Activated T-cell treated with anti-CD3 and anti-CD28 coated beads, Interleukin-2, amount 50 U/mL, for 4 hours (primary cell): Measurements from ENCODE around the gene ACADM. TPM values are rescaled to one million over a fixed set of nuclear protein-coding genes. Genes with fewer than 3 reads are reported as not detected.
"Not testable (repeated sequence)": the region's sequence is repeated elsewhere in the genome, so short reads cannot be mapped to it uniquely, and the experiment has no call there.

Source experiments
- ATAC-seq, 2 donors: fragments of 200-7000 bp; cut with Tn5 transposase; one replicate each; pipeline ENCODE4 v1.10.0; 2021
- DNase-seq: peaks from one replicate; pipeline ENCODE4 v3.0.0-alpha.2; 2020
- H3K27me3 Mint-ChIP-seq: one replicate; pipeline ENCODE4 v1.8.0; 2021; ENCODE audit warnings: low read depth, mixed read lengths
- H3K36me3 Mint-ChIP-seq: one replicate; pipeline ENCODE4 v1.8.0; 2022; ENCODE audit warnings: mixed read lengths; ENCODE audit not compliant: insufficient read depth
- H3K4me1 Mint-ChIP-seq: one replicate; pipeline ENCODE4 v1.8.0; 2021; ENCODE audit warnings: low read depth, mixed read lengths
- H3K4me3 Mint-ChIP-seq: one replicate; pipeline ENCODE4 v1.8.0; 2021; ENCODE audit warnings: mild to moderate bottlenecking, moderate library complexity, mixed read lengths
- H3K9me3 Mint-ChIP-seq: one replicate; pipeline ENCODE4 v1.8.0; 2021; ENCODE audit warnings: mixed read lengths
- total RNA-seq, 3 donors: library from RNA; stranded (reverse); gene quantifications; one replicate each; pipeline ENCODE4 v1.2.1, GENCODE V29; 2021

Gene ACADM
- total RNA-seq, result 10 to 100 TPM; 29.3 to 38.7 (median 38.6) TPM

- H3K36me3 Mint-ChIP-seq, result no peaks in the 10 kb centered on the region
- peak within 1 kb of the TSS; percentile 99 for H3K4me3 Mint-ChIP-seq
- DNase-seq (peak; percentile 84), ATAC-seq (peak; percentile 93 to 96)
- H3K9me3 Mint-ChIP-seq, result no peaks in the 10 kb centered on the region
- no peaks in the 10 kb centered on the region for H3K27me3 Mint-ChIP-seq
- H3K4me1 Mint-ChIP-seq, result peaks cover 37% of the 10 kb centered on the region
Observed at GRCh38 chr1:75724472-75725022, at the start of gene ACADM. ACADM (plus strand) TSS chr1:75724709; CDS start chr1:75724788, 79 bp downstream.

GRCh38 chr1:75677443-75677842, 47.1 kb upstream of the ACADM start:
- Mint-ChIP-seq H3K4me3 (no peak overlapping the region), H3K4me1 (no peaks in the 10 kb centered on the region), H3K27me3 (peaks cover 8% of the 10 kb centered on the region), H3K36me3 (no peaks in the 10 kb centered on the region), H3K9me3 (no peaks in the 10 kb centered on the region)
- ATAC-seq, result no peak
- no peak for DNase-seq

- H3K4me1 Mint-ChIP-seq, H3K4me3 Mint-ChIP-seq, ATAC-seq, H3K9me3 Mint-ChIP-seq, DNase-seq, H3K27me3 Mint-ChIP-seq, H3K36me3 Mint-ChIP-seq: not testable (repeated sequence)
Observed at GRCh38 chr1:75677964-75678363, 46.5 kb upstream of the ACADM start.

DNA sequence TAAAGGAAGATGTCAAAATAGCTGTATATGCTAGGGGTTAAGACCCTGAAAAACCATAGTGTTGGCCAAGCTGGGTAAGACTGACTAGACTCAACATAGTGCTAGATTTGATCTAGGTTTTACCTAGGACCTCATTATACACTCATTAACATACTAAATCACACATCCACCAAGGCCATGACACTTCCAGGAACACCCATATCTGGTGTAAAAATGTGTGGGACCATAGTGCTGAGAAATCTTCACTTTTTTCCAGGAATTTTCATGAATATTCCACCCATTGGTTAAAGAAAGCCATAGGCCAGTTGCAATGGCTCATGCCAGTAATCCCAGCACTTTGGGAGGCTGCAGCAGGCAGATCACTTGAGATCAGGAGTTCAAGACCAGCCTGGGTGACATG, 34.0 kb upstream of the ACADM start:
- H3K4me3 Mint-ChIP-seq, result no peak overlapping the region
- no peak for ATAC-seq
- H3K36me3 Mint-ChIP-seq, result no peaks in the 10 kb centered on the region
- peaks cover 4% of the 10 kb centered on the region for H3K9me3 Mint-ChIP-seq
- H3K27me3 Mint-ChIP-seq, result peaks cover 5% of the 10 kb centered on the region
- no peaks in the 10 kb centered on the region for H3K4me1 Mint-ChIP-seq
- no peak for DNase-seq

DNA sequence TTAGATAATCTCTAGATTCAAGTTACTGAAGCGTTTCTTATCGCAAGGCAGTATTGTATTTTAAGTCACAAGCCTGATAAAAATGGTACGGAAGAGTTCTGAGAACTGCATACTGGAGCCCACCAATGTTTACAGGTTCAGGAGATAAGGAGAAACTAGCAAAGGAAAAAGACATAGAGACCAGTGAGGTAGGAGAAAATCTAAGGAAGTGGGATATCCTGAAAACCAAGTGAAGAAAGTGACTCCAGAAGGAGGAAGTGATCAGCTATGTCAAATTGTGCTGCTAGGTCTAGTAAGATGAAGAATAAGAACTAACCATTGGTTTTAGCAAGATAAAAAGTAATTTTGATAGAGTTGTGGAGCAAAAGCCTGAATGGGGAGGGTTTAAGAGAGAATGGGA, 31.0 kb upstream of the ACADM start:
- no peak for DNase-seq
- ATAC-seq, result no peak
- Mint-ChIP-seq H3K9me3 (peaks cover 4% of the 10 kb centered on the region), H3K36me3 (no peaks in the 10 kb centered on the region), H3K4me3 (no peak overlapping the region), H3K27me3 (peaks cover 12% of the 10 kb centered on the region), H3K4me1 (no peaks in the 10 kb centered on the region)

GRCh38 chr1:75696000-75696399, 28.5 kb upstream of the ACADM start:
- Mint-ChIP-seq H3K4me3 (no peak overlapping the region), H3K9me3 (no peaks in the 10 kb centered on the region), H3K27me3 (peaks cover 12% of the 10 kb centered on the region), H3K4me1 (no peaks in the 10 kb centered on the region), H3K36me3 (no peaks in the 10 kb centered on the region)
- DNase-seq, result no peak
- no peak for ATAC-seq

GRCh38 chr1:75707191-75707590, 17.3 kb upstream of the ACADM start:
- ATAC-seq (no peak), DNase-seq (no peak)
- Mint-ChIP-seq H3K36me3 (no peaks in the 10 kb centered on the region), H3K4me1 (no peaks in the 10 kb centered on the region), H3K4me3 (no peak overlapping the region), H3K9me3 (no peaks in the 10 kb centered on the region), H3K27me3 (peaks cover 31% of the 10 kb centered on the region)

GRCh38 chr1:75708910-75709309, 15.6 kb upstream of the ACADM start:
- Mint-ChIP-seq H3K9me3 (no peaks in the 10 kb centered on the region), H3K4me1 (no peaks in the 10 kb centered on the region), H3K27me3 (peaks cover 32% of the 10 kb centered on the region), H3K4me3 (no peak overlapping the region), H3K36me3 (no peaks in the 10 kb centered on the region)
- DNase-seq, result no peak
- no peak for ATAC-seq

DNA sequence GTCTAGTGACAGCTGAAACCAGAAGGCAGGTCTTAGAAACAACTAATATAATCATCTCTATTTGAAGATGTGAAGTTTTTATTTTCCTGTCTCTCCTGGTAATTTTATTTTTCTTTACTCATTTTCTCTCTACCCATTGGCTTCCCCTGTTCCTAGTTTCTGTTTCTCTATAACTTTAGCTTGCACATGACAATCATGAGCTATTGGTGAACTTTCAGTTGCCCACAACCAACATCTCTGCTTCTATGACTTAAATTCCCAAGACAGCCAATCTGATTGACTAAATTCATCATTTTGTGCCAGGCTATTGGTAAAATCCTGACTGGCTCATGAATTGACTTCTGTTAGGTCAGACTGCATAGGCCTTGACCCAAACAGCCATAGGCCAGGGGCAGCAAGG, 13.7 kb upstream of the ACADM start:
- H3K27me3 Mint-ChIP-seq, result peaks cover 35% of the 10 kb centered on the region
- no peak for DNase-seq
- no peak for ATAC-seq

GRCh38 chr1:75711846-75712245, 12.7 kb upstream of the ACADM start:
- DNase-seq (no peak), ATAC-seq (no peak)
- Mint-ChIP-seq H3K36me3 (no peaks in the 10 kb centered on the region), H3K4me1 (no peaks in the 10 kb centered on the region), H3K27me3 (peaks cover 27% of the 10 kb centered on the region), H3K9me3 (no peaks in the 10 kb centered on the region), H3K4me3 (no peak overlapping the region)

More for the DNA sequence above, 13.7 kb upstream of the ACADM start:
- Mint-ChIP-seq H3K4me1 (no peaks in the 10 kb centered on the region), H3K36me3 (no peaks in the 10 kb centered on the region), H3K9me3 (no peaks in the 10 kb centered on the region), H3K4me3 (no peak overlapping the region)

GRCh38 chr1:75712306-75712705, 12.2 kb upstream of the ACADM start:
- peaks cover 27% of the 10 kb centered on the region for H3K27me3 Mint-ChIP-seq
- no peak for ATAC-seq
- no peak for DNase-seq
- no peak overlapping the region for H3K4me3 Mint-ChIP-seq
- H3K9me3 Mint-ChIP-seq, result no peaks in the 10 kb centered on the region
- no peaks in the 10 kb centered on the region for H3K4me1 Mint-ChIP-seq
- no peaks in the 10 kb centered on the region for H3K36me3 Mint-ChIP-seq

- no peak for ATAC-seq
- DNase-seq, result no peak
- Mint-ChIP-seq H3K4me1 (peaks cover 10% of the 10 kb centered on the region), H3K36me3 (no peaks in the 10 kb centered on the region), H3K9me3 (no peaks in the 10 kb centered on the region), H3K27me3 (no peaks in the 10 kb centered on the region), H3K4me3 (no peak overlapping the region)
Observed at GRCh38 chr1:75719810-75720209, 4.7 kb upstream of the ACADM start.

DNA sequence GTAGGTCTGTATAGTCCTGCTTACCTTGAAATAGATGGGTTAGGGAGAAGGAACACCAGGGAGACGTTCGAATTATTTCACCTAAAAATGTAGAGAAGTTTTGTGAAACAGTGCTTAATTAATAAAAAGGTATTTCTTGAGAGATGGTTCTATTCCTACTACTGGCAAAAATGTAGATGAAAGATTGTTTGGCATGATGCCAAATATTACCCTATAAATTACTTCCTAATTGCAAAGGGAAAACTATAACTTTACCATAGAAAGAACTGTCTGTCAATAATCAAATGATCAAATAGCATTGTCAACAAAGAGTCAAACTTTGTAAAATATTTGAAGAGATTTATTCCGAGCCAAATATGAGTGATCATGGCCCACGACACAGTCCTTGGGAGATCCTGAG, 4.2 kb upstream of the ACADM start:
- Mint-ChIP-seq H3K36me3 (no peaks in the 10 kb centered on the region), H3K4me3 (no peak overlapping the region), H3K9me3 (no peaks in the 10 kb centered on the region), H3K4me1 (peaks cover 11% of the 10 kb centered on the region), H3K27me3 (no peaks in the 10 kb centered on the region)
- ATAC-seq, result no peak
- no peak for DNase-seq

DNA sequence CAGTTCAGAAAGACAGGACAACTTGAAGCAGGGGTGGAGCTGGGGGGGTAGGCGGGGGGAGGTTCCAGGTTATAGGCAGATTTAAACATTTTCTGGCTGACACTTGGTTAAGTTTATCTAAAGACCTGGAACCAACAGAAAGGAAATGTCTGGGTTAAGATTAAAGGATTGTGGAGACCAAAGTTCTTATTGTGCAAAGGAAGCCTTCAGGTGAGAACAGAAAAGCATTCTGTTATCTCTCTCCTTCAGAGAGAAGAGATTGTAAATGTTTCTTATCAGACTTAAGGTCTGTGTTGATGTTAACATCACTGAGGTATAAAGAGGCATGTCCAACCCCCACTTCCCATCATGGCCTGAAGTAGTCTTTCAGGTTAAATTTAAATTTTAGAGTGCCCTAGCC, 3.7 kb upstream of the ACADM start:
- Mint-ChIP-seq H3K9me3 (no peaks in the 10 kb centered on the region), H3K27me3 (no peaks in the 10 kb centered on the region), H3K36me3 (no peaks in the 10 kb centered on the region), H3K4me3 (no peak overlapping the region), H3K4me1 (peaks cover 16% of the 10 kb centered on the region)
- no peak for DNase-seq
- no peak for ATAC-seq

- not testable (repeated sequence) for H3K9me3 Mint-ChIP-seq, DNase-seq, ATAC-seq, H3K27me3 Mint-ChIP-seq, H3K36me3 Mint-ChIP-seq, H3K4me3 Mint-ChIP-seq
- H3K4me1 Mint-ChIP-seq, result peaks cover 29% of the 10 kb centered on the region
Observed at GRCh38 chr1:75722246-75722645, 2.3 kb upstream of the ACADM start.

DNA sequence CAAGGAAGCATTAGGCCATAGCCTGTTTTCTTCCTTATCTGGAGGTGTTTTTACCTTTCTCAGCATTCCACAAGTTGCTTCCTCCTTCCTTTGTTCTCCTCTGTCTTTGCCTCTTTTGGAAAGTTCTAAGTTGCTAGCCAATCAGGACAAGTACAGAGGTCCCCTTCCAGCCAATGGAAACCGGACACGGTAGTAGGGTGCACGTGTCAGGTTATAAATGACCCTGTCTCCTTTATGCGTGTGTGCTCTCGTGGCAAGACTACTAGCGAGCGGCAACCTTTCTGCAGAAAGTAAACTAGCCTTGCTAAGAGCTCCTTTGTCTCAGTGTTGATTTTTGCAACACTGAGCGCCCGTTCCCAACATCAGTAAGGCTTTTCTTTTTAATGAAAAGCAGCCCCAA, 1.5 kb upstream of the ACADM start:
- Mint-ChIP-seq H3K27me3 (no peaks in the 10 kb centered on the region), H3K9me3 (no peaks in the 10 kb centered on the region), H3K36me3 (no peaks in the 10 kb centered on the region), H3K4me1 (peaks cover 35% of the 10 kb centered on the region), H3K4me3 (peak overlapping the region; percentile 99)
- ATAC-seq, result no peak
- DNase-seq, result no peak
